Keratinocyte (primary cell): ENCODE measurements around the gene HVCN1.

ENCODE experiments used
- CTCF ChIP-seq, 3 experiments: IDR thresholded peaks in 1 of 3; conservative IDR thresholded peaks in 1 of 3; optimal IDR thresholded peaks in 1 of 3; 2 replicates in 2 of 3; 3 replicates in 1 of 3; pipeline versions ENCODE3 to v1.5.1; 2011; ENCODE audit warnings: low read length in 3 of 3, mild to moderate bottlenecking in 3 of 3, moderate library complexity in 2 of 3, control low read depth in 1 of 3, inconsistent platforms in 1 of 3; ENCODE audit not compliant: insufficient read depth in 2 of 3; ENCODE audit errors: extremely low read depth in 1 of 3
- EZH2 ChIP-seq: IDR thresholded peaks from one replicate; pipeline ENCODE4 v1.6.1; 2012; ENCODE audit warnings: inconsistent platforms, mild to moderate bottlenecking, low read length, moderate library complexity

- TF ChIP-seq CTCF (optimal IDR thresholded peaks at IDR 0.05 in 1 of 3, IDR thresholded peaks at IDR 0.05 in 1 of 3, conservative IDR thresholded peaks at IDR 0.05 in 1 of 3; ENCODE audit: extremely low read depth in 1 of 3, insufficient read depth in 2 of 3, low read length in 3 of 3) (no peak), EZH2 (no peak)
Observed at GRCh38 chr12:110732572-110732971, 43.7 kb upstream of the HVCN1 start.
